ENCODE measurements around the gene FOXP2.

The FOXP2 gene

DNA sequence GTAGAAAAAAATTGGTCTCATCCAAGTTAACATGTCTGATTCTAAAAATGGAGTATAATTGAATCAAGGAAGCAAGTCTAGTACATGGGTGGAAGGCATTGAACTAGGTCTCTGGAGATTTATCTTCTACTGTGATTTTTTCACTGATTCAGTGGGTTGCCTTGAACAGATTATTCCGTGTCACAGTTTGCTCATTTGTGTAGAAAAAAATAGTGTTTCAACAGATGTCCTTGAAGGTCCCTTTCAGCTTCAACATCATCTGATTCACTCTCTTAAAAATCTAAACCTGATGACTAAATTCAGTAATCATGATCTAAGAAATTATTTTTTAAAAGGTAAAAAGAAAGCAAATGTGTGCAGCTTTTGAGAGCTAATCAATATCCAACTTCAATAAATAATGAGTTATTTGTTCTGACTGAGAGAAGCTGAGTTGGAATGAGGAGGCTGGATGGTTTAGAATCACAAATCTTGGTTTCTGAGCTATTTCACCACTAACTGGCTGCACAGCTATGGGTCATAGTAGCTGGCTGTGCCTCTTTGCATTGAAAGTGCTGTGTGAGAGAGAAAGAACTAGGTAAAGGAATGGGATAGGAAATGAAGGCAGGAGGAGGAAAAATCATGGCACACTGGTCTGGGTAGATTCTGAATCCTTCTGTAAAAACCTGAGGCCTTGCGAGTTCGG lies 285.8 kb downstream of the FOXP2 start:
- DNase-seq (ENCODE audit: low read depth in 2 of 2) = no peak
- TF ChIP-seq, protein P1, sequence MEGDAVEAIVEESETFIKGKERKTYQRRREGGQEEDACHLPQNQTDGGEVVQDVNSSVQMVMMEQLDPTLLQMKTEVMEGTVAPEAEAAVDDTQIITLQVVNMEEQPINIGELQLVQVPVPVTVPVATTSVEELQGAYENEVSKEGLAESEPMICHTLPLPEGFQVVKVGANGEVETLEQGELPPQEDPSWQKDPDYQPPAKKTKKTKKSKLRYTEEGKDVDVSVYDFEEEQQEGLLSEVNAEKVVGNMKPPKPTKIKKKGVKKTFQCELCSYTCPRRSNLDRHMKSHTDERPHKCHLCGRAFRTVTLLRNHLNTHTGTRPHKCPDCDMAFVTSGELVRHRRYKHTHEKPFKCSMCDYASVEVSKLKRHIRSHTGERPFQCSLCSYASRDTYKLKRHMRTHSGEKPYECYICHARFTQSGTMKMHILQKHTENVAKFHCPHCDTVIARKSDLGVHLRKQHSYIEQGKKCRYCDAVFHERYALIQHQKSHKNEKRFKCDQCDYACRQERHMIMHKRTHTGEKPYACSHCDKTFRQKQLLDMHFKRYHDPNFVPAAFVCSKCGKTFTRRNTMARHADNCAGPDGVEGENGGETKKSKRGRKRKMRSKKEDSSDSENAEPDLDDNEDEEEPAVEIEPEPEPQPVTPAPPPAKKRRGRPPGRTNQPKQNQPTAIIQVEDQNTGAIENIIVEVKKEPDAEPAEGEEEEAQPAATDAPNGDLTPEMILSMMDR (IDR thresholded peaks at IDR 0.05; ENCODE audit: low read depth, low read length) = no peak
- no peak overlapping the region for H3K4me3 ChIP-seq (replicated peaks in 1 of 2; ENCODE audit: low read depth in 2 of 2, low read length in 2 of 2)

GRCh38 chr7:114703677-114704076 lies 289.1 kb downstream of the FOXP2 start:
- DNase-seq (ENCODE audit: low read depth in 2 of 2) = peak; percentile 6 to 48
- no peak overlapping the region for H3K4me3 ChIP-seq (replicated peaks in 1 of 2; ENCODE audit: low read depth in 2 of 2, low read length in 2 of 2)
- TF ChIP-seq, protein P1 (IDR thresholded peaks at IDR 0.05; ENCODE audit: low read depth, low read length) = no peak

DNA sequence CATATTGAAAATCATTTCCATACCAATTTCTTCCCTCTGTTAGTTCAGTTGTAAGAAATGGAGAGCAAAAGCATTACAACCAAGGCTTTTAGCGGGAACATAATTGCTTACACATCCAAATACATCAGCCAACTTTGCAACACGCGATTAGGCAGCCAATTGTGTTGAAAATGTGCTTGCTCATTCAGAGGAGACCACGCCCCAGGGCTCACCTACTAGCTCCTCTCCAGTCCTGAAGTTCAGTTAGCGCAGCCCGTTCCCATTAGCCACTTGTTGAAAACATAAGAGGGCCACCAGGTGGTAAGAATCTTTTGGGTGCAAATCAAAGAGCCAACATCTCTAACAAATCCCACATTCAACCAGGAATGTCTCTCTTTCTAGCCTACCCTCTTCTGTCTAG lies 294.0 kb downstream of the FOXP2 start:
- DNase-seq (ENCODE audit: low read depth in 2 of 2) = no peak
- TF ChIP-seq, protein P1 (IDR thresholded peaks at IDR 0.05; ENCODE audit: low read depth, low read length) = no peak
- H3K4me3 ChIP-seq (replicated peaks in 1 of 2; ENCODE audit: low read depth in 2 of 2, low read length in 2 of 2) = no peak overlapping the region

- no peak overlapping the region for H3K4me3 ChIP-seq (replicated peaks in 1 of 2; ENCODE audit: low read depth in 2 of 2, low read length in 2 of 2)
- no peak for DNase-seq (ENCODE audit: low read depth in 2 of 2)
- TF ChIP-seq, protein P1 (IDR thresholded peaks at IDR 0.05; ENCODE audit: low read depth, low read length) = no peak
Observed at GRCh38 chr7:114710499-114710898, 295.9 kb downstream of the FOXP2 start.

DNA sequence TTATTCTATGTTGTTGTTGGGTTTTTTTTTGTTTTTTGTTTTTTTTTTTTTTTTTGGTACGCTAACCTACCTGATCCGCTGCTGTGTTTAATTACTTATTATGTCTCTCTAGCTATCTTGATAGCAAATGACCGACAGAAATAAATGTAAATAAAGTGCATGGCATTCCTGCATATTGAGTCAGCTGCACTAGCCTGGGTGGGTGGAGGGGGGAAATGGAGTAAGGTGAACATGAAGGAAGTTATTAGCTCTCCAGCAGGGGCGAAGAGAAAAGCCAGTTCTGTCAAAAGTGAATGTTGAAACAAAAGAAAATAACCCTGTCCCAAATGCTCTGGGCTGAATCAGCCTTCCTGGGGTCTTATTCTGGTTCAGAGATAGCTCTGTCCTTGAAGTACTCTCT lies 296.6 kb downstream of the FOXP2 start:
- TF ChIP-seq, protein P1 (IDR thresholded peaks at IDR 0.05; ENCODE audit: low read depth, low read length) = no peak
- H3K4me3 ChIP-seq (replicated peaks in 1 of 2; ENCODE audit: low read depth in 2 of 2, low read length in 2 of 2) = no peak overlapping the region
- DNase-seq (ENCODE audit: low read depth in 2 of 2) = no peak

DNA sequence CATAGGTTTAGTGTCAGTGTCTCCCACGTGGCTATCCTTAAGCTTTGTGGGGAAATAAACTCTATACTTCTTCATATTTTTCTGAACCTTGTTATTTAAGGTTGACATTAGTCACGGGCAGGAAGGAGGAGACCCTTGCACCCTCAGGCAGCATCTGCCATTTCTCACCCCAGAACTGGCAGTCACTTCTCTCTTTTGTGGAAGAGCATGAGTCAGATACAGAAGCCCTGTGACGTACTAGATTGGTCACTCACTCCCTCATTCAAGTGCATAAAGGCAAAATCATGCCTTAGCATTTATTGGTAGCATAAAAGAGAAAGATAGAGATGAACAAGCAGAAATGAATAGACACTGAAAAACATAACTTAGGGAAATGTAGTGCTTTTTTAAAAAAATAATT lies 301.3 kb downstream of the FOXP2 start:
- TF ChIP-seq, protein P1 (IDR thresholded peaks at IDR 0.05; ENCODE audit: low read depth, low read length) = no peak
- no peak overlapping the region for H3K4me3 ChIP-seq (replicated peaks in 1 of 2; ENCODE audit: low read depth in 2 of 2, low read length in 2 of 2)
- DNase-seq (ENCODE audit: low read depth in 2 of 2) = peak in 1 of 2 donors; percentile 5

- no peak overlapping the region for H3K4me3 ChIP-seq (replicated peaks in 1 of 2; ENCODE audit: low read depth in 2 of 2, low read length in 2 of 2)
- TF ChIP-seq, protein P1 (IDR thresholded peaks at IDR 0.05; ENCODE audit: low read depth, low read length) = no peak
- no peak for DNase-seq (ENCODE audit: low read depth in 2 of 2)
Observed at GRCh38 chr7:114718861-114719260, 304.2 kb downstream of the FOXP2 start.
